ENCODE measurements around the gene CAMKK2. TPM values are rescaled to one million over a fixed set of nuclear protein-coding genes. Genes with fewer than 3 reads are reported as not detected.

Gene CAMKK2
- total RNA-seq, 4 donors from 2014 or later = 26.0 to 40.3 (median 30.3) TPM

GRCh38 chr12:121240484-121241101 lies 55.9 kb downstream of the CAMKK2 start:
- Histone ChIP-seq H3K4me1 (peaks cover 0 to 47% (median 0%) of the 10 kb centered on the region in 3 donors), H3K4me3 (peak overlapping the region in 1 of 2 donors; percentile 35), H3K27me3 (no peaks in the 10 kb centered on the region), H3K36me3 (peaks cover 0 to 53% of the 10 kb centered on the region in 2 donors), H3K9me3 (no peaks in the 10 kb centered on the region), H3K27ac (peak overlapping the region in 3 of 4 donors; percentile 55 to 67 (median 61))
- peak; percentile 52 for ATAC-seq
- no peak for TF ChIP-seq EP300 (IDR thresholded peaks at IDR 0.05)
- TF ChIP-seq CTCF (IDR thresholded peaks at IDR 0.05) = no peak
- no peak for TF ChIP-seq POLR2A (IDR thresholded peaks at IDR 0.05)
- no peak for TF ChIP-seq POLR2AphosphoS5 (IDR thresholded peaks at IDR 0.05)
- 35 to 69% methylated on average over 3 to 13 of the region's 38 CpGs for WGBS, 2 donors (ENCODE audit: low coverage in 1 of 2)

- H3K4me1 ChIP-seq = peaks cover 0 to 47% (median 0%) of the 10 kb centered on the region in 3 donors
- peak overlapping the region in 2 of 4 donors; percentile 61 to 67 for H3K27ac ChIP-seq
- ATAC-seq = no peak
- TF ChIP-seq POLR2A (IDR thresholded peaks at IDR 0.05) (no peak), EP300 (IDR thresholded peaks at IDR 0.05) (no peak), POLR2AphosphoS5 (IDR thresholded peaks at IDR 0.05) (no peak), CTCF (IDR thresholded peaks at IDR 0.05) (no peak)
- H3K27me3 ChIP-seq = no peaks in the 10 kb centered on the region
- peak overlapping the region in 1 of 2 donors; percentile 35 for H3K4me3 ChIP-seq
- H3K36me3 ChIP-seq = peaks cover 0 to 53% of the 10 kb centered on the region in 2 donors
- WGBS, 2 donors (ENCODE audit: low coverage in 1 of 2) = 56 to 68% methylated on average over 7 of the region's 7 CpGs
- H3K9me3 ChIP-seq = no peaks in the 10 kb centered on the region
Observed at GRCh38 chr12:121240062-121240420, 56.5 kb downstream of the CAMKK2 start.

- no peak for ATAC-seq
- no peaks in the 10 kb centered on the region for H3K9me3 ChIP-seq
- no peaks in the 10 kb centered on the region for H3K27me3 ChIP-seq
- peaks cover 0 to 53% of the 10 kb centered on the region in 2 donors for H3K36me3 ChIP-seq
- peak overlapping the region in 2 of 4 donors; percentile 61 to 67 for H3K27ac ChIP-seq
- H3K4me3 ChIP-seq = no peak overlapping the region
- 54 to 67% methylated on average over 5 to 6 of the region's 6 CpGs for WGBS, 2 donors (ENCODE audit: low coverage in 1 of 2)
- TF ChIP-seq CTCF (IDR thresholded peaks at IDR 0.05) = no peak
- no peak for TF ChIP-seq POLR2A (IDR thresholded peaks at IDR 0.05)
- no peak for TF ChIP-seq EP300 (IDR thresholded peaks at IDR 0.05)
- no peak for TF ChIP-seq POLR2AphosphoS5 (IDR thresholded peaks at IDR 0.05)
- H3K4me1 ChIP-seq = peaks cover 0 to 47% (median 0%) of the 10 kb centered on the region in 3 donors
Observed at GRCh38 chr12:121239351-121240061, 57.0 kb downstream of the CAMKK2 start.

GRCh38 chr12:121238604-121239350 lies 57.7 kb downstream of the CAMKK2 start:
- ATAC-seq = no peak
- H3K36me3 ChIP-seq = peaks cover 0 to 53% of the 10 kb centered on the region in 2 donors
- peaks cover 0 to 47% (median 0%) of the 10 kb centered on the region in 3 donors for H3K4me1 ChIP-seq
- 40 to 50% methylated on average over 1 to 2 of the region's 7 CpGs for WGBS, 2 donors (ENCODE audit: low coverage in 1 of 2)
- TF ChIP-seq CTCF (IDR thresholded peaks at IDR 0.05) (no peak), POLR2AphosphoS5 (IDR thresholded peaks at IDR 0.05) (no peak), EP300 (IDR thresholded peaks at IDR 0.05) (no peak), POLR2A (IDR thresholded peaks at IDR 0.05) (no peak)
- no peaks in the 10 kb centered on the region for H3K27me3 ChIP-seq
- H3K4me3 ChIP-seq = no peak overlapping the region
- no peaks in the 10 kb centered on the region for H3K9me3 ChIP-seq
- peak overlapping the region in 2 of 4 donors; percentile 44 to 61 for H3K27ac ChIP-seq
